Measurements from ENCODE around the gene BLVRB. TPM values are rescaled to one million over a fixed set of nuclear protein-coding genes. Genes with fewer than 3 reads are reported as not detected.

BLVRB gene
- total RNA-seq, 1 donor from 2014 or later: 70.8 TPM

DNA sequence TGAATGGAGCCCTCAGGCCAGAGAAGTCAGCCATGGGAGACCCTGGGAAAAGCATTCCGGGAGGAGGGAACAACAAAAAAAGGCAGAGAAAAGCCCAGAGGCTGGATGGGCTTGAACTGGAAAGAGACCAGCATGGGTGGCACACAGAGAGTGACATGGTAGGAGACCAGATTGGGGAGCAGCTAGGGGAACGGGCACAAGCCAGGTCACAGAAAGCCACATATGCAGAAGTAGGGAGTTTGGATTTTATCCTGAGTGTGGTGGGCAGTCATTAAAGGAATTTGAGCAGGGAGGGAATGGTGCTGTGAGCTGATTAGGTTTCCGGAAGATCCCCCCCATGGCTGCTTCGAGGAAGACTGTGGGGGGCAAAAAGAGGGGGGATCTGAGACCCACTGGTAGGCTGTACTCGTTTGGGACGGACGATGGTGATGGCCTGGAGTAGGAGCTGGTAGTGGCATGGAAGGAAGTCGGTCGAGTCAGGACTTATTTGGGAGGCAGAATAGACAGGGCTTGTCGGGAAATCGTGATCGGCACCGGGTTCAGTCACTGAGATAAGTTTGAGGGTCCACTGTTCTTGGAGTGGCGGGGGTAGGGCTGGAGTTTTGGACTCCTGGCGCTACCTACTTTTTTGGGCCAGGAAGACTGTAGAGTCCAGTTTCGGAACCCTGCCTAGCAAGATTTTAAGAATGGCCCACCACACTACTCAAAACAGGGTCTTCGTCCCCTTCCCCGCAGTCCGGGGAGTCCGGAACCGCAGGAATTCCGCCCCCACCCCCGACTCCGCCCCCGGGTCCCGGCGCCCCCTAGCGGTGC, 40.7 kb downstream of the BLVRB start:
- no peak for DNase-seq (ENCODE audit: extremely low read depth, low read depth, low spot score)

DNA sequence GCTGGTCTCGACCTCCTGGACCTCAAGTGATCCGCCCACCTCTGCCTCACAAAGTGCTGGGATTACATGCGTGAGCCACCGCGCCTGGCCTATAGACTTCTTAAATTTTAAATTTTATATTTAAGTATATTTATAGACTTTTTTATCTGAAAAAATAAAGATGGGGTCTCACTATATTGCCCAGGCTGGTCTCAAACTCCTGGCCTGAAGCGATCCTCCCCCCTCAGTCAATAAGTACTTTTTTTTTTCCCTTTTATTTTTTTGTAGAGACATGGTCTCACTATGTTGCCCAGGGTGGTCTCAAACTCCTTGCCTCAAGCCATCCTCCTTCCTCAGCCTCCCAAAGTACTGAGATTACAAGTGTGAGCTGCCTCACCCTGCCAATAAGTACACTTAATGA, 41.6 kb downstream of the BLVRB start:
- DNase-seq (ENCODE audit: extremely low read depth, low read depth, low spot score): no peak

GRCh38 chr19:40422748-40423566, 42.6 kb downstream of the BLVRB start:
- no peak for DNase-seq (ENCODE audit: extremely low read depth, low read depth, low spot score)

GRCh38 chr19:40421993-40422747, 43.4 kb downstream of the BLVRB start:
- no peak for DNase-seq (ENCODE audit: extremely low read depth, low read depth, low spot score)

DNA sequence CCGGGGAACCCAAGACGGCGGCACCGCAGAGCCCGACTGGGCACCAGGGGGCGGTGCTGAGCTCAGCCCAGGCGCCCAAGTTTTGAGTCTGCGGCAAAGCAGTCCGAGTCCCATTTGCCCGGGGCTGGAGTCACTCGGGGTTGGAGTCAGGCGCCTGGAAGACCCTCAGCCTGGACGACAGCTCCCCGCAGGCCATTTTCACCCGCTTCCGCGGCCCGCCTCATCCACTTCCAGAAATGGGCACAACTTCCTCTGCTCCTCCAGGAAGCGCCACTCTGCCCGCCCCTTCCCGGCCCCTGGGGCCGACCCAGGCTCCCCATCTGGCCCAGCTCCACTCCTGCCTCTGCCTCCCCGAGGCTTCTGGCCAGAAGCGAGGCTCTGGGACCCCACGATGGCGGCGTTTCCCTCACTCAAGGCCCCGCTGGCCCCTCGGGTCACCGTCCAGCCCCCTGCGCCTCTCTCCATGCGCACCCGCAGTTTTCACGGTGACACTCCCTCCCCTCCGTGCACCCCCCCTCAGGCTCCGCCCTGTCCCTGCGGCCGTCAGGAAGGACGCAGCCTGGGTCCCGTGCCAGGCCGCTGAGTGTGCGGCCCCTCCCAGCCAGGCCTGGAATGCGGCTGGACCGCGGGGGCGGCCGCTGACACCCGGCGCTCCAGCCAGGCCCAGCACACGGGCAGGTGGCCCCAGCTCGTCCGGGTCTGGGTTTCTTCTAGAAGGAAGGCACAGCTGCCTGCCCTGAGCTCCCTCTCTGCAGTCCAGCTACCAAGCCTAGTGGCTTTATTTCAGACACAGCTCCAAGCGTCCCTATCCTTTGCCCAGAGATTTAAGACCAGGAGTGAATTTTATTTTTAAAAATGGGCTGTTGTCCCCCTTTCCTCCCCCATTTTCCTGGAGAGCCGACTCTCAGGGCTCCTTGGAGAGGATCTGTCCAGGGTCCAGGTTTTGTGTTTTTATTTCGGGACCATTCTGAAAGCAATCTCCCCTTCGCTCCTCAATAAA, 44.5 kb downstream of the BLVRB start:
- DNase-seq (ENCODE audit: extremely low read depth, low read depth, low spot score): no peak

DNA sequence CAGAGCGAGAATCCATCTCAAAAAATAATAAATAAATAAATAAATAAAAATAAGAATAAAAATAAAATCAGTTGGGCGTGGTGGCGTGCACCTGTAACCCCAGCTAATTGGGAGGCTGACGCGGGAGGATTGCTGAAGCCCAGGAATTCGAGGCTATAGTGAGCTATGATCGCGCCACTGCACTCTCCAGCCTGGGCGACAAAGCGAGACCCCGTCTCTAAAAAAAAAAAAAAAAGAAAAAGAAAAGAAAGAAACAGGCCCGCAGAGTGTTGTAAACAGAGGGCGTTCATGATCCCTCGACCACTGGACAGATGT, 45.1 kb downstream of the BLVRB start:
- DNase-seq (ENCODE audit: extremely low read depth, low read depth, low spot score): no peak

DNA sequence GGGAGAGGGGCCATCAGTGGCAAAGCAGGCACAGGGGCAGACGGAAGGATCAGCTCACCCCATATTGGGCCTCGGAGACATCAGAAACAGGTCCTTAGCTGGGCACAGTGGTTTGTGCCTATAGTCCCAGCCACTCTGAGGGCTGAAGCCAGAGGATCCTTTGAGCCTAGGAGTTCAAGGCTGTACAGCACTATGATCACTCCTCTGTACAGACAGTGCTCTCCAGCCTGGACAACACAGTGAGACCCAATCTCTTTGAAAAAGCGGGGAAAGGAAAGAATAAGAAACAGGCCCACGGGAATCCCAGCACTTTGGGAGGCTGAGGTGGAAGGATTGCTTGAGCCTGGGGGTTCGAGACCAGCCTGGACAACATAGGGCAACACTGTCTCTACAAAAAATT, 45.8 kb downstream of the BLVRB start:
- DNase-seq (ENCODE audit: extremely low read depth, low read depth, low spot score): no peak

GRCh38 chr19:40419066-40419612, 46.4 kb downstream of the BLVRB start:
- DNase-seq (ENCODE audit: extremely low read depth, low read depth, low spot score): no peak

- no peak for DNase-seq (ENCODE audit: extremely low read depth, low read depth, low spot score)
Observed at GRCh38 chr19:40418040-40418439, 47.5 kb downstream of the BLVRB start.

DNA sequence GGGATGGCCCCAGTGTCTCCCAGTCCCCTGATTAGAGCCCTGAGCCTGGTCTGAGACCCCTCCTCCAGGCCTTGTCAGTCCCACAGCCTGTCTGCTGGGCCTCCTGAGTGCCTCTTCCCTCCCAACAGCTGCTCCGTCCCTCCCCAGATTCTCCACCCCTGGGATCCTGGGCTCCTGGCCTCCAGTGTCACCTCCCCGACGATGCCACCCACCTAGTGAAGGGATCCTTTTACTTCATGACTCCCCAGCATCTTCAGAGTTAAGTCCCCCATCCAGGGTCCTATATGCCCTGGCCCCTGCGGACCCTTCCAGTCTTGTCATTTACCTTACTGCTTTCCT, 47.9 kb downstream of the BLVRB start:
- no peak for DNase-seq (ENCODE audit: extremely low read depth, low read depth, low spot score)

GRCh38 chr19:40416918-40417642, 48.5 kb downstream of the BLVRB start:
- DNase-seq (ENCODE audit: extremely low read depth, low read depth, low spot score): no peak

GRCh38 chr19:40415768-40416167, 49.8 kb downstream of the BLVRB start:
- DNase-seq (ENCODE audit: extremely low read depth, low read depth, low spot score): no peak

DNA sequence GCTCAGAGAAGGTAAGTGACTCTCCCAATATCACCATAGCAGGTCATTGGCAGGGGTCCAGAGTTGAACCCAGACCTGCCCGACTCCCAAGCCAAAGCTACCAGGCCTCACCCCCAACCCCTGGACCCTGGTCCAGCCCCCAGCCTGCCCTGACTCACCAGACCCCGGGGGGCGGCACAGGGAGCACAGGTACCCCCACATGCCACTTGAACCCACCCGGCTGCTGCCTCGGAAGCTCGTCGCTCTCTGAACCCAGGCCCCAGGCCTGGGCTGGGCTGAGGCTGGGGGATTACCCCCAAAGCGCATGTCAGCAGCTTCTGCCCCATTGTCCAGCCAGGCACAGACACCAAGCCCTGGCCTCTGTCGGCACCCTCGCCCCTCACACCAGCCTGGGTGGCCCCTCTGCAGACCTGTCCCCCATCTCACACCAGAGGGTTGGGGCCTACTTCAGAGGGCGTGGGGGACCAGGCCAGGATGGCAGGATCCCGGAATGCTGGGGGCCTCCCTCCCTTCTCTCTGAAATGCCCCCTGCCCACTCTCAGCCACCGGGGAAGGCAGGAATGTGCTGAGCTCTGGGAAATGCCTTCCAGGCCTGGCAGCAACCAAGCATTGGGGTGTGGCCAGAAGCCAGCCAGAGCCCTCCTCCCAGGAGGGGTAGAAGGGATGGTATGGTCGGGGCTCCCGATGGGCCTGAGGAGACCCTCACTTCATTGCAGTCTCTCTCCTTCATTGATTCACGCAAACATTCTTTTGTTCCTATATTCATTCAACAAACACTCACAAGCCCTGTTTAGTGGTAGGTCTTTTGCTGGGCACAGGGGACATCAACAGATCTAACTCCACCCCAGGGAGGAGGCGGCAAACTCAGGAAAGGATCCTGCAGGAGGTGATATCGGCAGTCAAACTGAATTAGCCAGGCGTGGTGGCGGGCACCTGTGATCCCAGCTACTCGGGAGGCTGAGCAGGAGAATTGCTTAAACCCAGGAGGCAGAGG, 50.7 kb downstream of the BLVRB start:
- no peak for DNase-seq (ENCODE audit: extremely low read depth, low read depth, low spot score)

- no peak for DNase-seq (ENCODE audit: extremely low read depth, low read depth, low spot score)
Observed at GRCh38 chr19:40413291-40413845, 52.2 kb downstream of the BLVRB start, which contains the start of gene PRX. Gene PRX (minus strand): TSS chr19:40413378. CDS start chr19:40407932, 5,446 bp downstream.

DNA sequence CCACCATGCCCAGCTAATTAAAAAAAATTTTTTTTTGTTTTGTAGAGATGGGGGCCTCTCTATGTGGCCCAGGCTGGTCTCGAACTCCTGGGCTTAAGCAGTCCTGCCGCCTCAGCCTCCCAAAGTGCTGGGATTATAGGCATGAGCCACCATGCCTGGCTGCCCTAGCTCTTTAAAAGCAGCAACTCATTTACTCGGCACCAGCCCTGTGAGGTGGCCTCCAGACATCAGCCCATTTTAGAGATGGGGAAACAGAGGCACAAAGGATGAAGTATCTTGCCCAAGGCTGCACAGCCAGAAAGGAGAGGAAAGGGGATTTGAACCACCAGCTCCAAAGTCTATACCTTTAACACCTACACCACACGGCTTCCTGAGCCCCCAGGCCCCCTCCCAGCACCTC, 52.7 kb downstream of the BLVRB start:
- no peak for DNase-seq (ENCODE audit: extremely low read depth, low read depth, low spot score)

- no peak for DNase-seq (ENCODE audit: extremely low read depth, low read depth, low spot score)
Observed at GRCh38 chr19:40411958-40412499, 53.5 kb downstream of the BLVRB start.

GRCh38 chr19:40411125-40411842, 54.3 kb downstream of the BLVRB start:
- DNase-seq (ENCODE audit: extremely low read depth, low read depth, low spot score): no peak

Measured in glomerular endothelial cell (primary cell).